ENCODE data around the gene CYYR1.

DNA sequence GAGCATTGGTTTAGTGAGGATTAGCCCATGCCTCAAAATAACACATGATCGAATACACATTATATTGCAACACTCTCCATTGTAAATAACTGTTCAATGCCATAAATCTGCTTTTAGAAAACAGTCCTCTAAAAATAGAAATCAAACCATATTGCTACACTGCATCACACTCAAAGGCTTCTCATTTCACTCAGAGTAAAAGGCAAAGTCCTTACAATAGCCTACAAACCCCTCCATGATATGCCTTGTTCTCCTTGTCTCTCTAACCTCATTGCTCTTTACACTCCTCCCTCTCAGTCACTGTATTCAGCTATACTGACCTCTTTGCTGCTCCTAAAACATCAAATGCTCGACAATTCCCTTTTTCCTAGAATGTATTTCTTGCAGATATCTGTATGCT lies 64.2 kb downstream of the CYYR1 start:
- TF ChIP-seq ZNF70 (CRISPR knock-in tag; IDR thresholded peaks at IDR 0.05): no peak
- no peak for TF ChIP-seq RARB (CRISPR knock-in tag; IDR thresholded peaks at IDR 0.05)
- no peak for TF ChIP-seq PATZ1 (CRISPR knock-in tag; IDR thresholded peaks at IDR 0.05; ENCODE audit: borderline replicate concordance)
- TF ChIP-seq CSDC2 (CRISPR knock-in tag; IDR thresholded peaks at IDR 0.05): no peak
- no peak for TF ChIP-seq ZC3H10 (CRISPR knock-in tag; IDR thresholded peaks at IDR 0.05)

Measured in SK-N-SH treated with all-trans-retinoic acid at 6 μM for 48 hours (cell line).